ENCODE data around the gene LAMB1. TPM values are rescaled to one million over a fixed set of nuclear protein-coding genes. Genes with fewer than 3 reads are reported as not detected.
"Not testable (repeated sequence)": the region's sequence is repeated elsewhere in the genome, so short reads cannot be mapped to it uniquely, and the experiment has no call there.

Gene LAMB1
- total RNA-seq, 1 donor from 2014 or later, result 104 TPM

- Histone ChIP-seq H3K36me3 (no peaks in the 10 kb centered on the region), H3K27ac (no peak overlapping the region), H3K4me3 (no peak overlapping the region), H3K9me3 (no peaks in the 10 kb centered on the region), H3K4me1 (no peaks in the 10 kb centered on the region), H3K27me3 (ENCODE audit: low read depth) (no peaks in the 10 kb centered on the region)
- TF ChIP-seq, protein P1, sequence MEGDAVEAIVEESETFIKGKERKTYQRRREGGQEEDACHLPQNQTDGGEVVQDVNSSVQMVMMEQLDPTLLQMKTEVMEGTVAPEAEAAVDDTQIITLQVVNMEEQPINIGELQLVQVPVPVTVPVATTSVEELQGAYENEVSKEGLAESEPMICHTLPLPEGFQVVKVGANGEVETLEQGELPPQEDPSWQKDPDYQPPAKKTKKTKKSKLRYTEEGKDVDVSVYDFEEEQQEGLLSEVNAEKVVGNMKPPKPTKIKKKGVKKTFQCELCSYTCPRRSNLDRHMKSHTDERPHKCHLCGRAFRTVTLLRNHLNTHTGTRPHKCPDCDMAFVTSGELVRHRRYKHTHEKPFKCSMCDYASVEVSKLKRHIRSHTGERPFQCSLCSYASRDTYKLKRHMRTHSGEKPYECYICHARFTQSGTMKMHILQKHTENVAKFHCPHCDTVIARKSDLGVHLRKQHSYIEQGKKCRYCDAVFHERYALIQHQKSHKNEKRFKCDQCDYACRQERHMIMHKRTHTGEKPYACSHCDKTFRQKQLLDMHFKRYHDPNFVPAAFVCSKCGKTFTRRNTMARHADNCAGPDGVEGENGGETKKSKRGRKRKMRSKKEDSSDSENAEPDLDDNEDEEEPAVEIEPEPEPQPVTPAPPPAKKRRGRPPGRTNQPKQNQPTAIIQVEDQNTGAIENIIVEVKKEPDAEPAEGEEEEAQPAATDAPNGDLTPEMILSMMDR (IDR thresholded peaks at IDR 0.05), result no peak
- ATAC-seq (no peak), DNase-seq (no peak)
- intact Hi-C loops (cut with DNase I), result no loop called here
Measured at GRCh38 chr7:108034586-108034985, 31.6 kb upstream of the LAMB1 start.

DNA sequence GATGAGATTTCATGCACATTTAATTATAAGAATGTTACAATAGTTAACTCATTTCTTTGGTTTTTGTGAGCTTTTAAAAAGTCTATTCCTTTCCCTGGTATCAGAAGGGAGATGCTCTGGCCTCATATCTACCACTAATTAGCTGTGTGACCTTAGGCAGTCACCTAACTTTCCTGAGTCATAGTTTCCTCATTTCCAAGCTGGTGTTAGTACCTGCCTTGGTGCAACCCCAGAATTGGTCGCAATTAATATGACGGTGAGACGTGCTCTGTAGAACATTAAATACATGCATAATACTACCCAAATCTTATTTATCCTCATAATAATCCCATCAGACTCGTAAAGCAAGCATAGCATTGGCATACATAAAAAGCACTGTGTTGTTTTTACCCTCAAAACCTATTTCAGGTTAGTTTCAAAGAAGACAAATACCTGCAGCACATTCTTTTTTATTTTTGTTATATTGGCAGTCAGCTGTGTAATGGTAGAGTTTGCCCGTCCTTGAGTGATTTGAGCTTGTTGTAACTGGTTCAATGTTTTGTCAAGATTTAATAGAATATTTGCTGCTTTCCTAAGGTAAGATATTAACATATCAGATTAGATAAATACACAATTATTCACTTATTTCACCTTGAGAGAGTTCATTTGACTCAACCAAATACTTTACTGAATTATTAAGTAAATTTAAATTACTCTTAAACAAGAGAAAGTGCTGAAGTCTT lies 31.0 kb upstream of the LAMB1 start:
- no peaks in the 10 kb centered on the region for H3K4me1 ChIP-seq
- H3K27ac ChIP-seq, result no peak overlapping the region
- intact Hi-C loops (cut with DNase I), result no loop called here
- no peaks in the 10 kb centered on the region for H3K9me3 ChIP-seq
- no peaks in the 10 kb centered on the region for H3K36me3 ChIP-seq
- TF ChIP-seq, protein P1 (IDR thresholded peaks at IDR 0.05), result no peak
- no peak for ATAC-seq
- no peaks in the 10 kb centered on the region for H3K27me3 ChIP-seq (ENCODE audit: low read depth)
- DNase-seq, result no peak
- H3K4me3 ChIP-seq, result no peak overlapping the region

- H3K27me3 ChIP-seq (ENCODE audit: low read depth); H3K9me3 ChIP-seq; DNase-seq; H3K4me3 ChIP-seq; H3K27ac ChIP-seq; intact Hi-C loops (cut with DNase I); ATAC-seq; H3K36me3 ChIP-seq; H3K4me1 ChIP-seq: not testable (repeated sequence)
Measured at GRCh38 chr7:108033309-108033708, 30.3 kb upstream of the LAMB1 start.

- Histone ChIP-seq H3K36me3 (no peaks in the 10 kb centered on the region), H3K4me3 (no peak overlapping the region), H3K27ac (no peak overlapping the region), H3K9me3 (no peaks in the 10 kb centered on the region), H3K4me1 (no peaks in the 10 kb centered on the region), H3K27me3 (ENCODE audit: low read depth) (no peaks in the 10 kb centered on the region)
- intact Hi-C loops (cut with DNase I), result no loop called here
- TF ChIP-seq, protein P1 (IDR thresholded peaks at IDR 0.05), result no peak
- ATAC-seq, result no peak
- DNase-seq, result no peak
Measured at GRCh38 chr7:108030516-108030915, 27.6 kb upstream of the LAMB1 start.

DNA sequence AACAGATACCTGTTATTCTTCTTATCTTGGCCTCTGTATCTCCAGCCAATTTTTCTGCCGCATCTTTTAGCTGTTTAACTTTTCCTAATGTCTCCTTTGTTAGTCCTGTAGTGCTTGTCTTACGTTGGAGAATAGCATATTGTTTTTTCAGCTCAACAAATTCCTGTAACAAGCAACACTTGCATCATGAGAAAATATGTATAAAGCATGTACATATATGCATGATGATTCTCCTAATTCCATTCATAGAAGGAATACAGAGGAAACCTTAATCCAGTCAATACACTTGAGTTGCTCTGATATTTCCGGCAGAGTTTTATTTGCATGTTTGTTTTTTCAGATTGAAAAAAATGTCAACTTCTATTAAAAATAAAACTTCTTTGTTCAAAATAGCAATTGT lies 26.1 kb upstream of the LAMB1 start:
- DNase-seq (no peak), ATAC-seq (no peak)
- Histone ChIP-seq H3K36me3 (no peaks in the 10 kb centered on the region), H3K27me3 (ENCODE audit: low read depth) (no peaks in the 10 kb centered on the region), H3K4me1 (no peaks in the 10 kb centered on the region), H3K9me3 (no peaks in the 10 kb centered on the region), H3K27ac (no peak overlapping the region), H3K4me3 (no peak overlapping the region)
- TF ChIP-seq, protein P1 (IDR thresholded peaks at IDR 0.05), result no peak
- intact Hi-C loops (cut with DNase I), result no loop called here

DNA sequence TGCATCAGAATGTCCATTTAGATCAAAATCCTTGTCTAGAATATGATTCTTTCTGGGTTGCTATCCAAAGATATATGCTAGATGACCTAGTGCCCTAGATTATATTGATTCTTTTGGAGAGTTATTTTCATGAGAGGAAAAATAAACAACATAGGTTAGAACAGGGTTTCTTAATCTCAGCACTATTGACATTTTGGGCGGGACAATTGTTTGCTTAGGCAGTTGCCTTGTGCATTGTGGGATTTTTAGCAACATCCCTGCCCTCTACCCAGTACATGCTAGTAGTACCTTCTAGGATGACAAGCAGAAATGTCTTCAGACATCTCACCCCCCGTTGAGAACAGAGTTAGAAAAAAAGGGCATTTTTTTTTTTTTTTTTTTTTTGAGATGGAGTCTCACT lies 25.1 kb upstream of the LAMB1 start:
- Histone ChIP-seq H3K9me3 (no peaks in the 10 kb centered on the region), H3K27ac (no peak overlapping the region)
- no peak for DNase-seq

More for the DNA sequence above, 25.1 kb upstream of the LAMB1 start:
- TF ChIP-seq, protein P1 (IDR thresholded peaks at IDR 0.05), result no peak
- H3K27me3 ChIP-seq (ENCODE audit: low read depth), result no peaks in the 10 kb centered on the region
- H3K4me1 ChIP-seq, result no peaks in the 10 kb centered on the region
- no peaks in the 10 kb centered on the region for H3K36me3 ChIP-seq
- intact Hi-C loops (cut with DNase I), result no loop called here
- H3K4me3 ChIP-seq, result no peak overlapping the region
- ATAC-seq, result no peak

Measured in lower lobe of right lung (tissue), 2 donors.